GM12801 (cell line): ENCODE results near the gene EFCAB9.

Source experiments
- TF ChIP-seq, protein P1 (sequence below): IDR thresholded peaks from one replicate; pipeline ENCODE4 v1.5.1; 2011; ENCODE audit warnings: control low read depth; ENCODE audit not compliant: insufficient read length; ENCODE audit errors: extremely low read depth

EFCAB9 gene

GRCh38 chr5:172168311-172168710, 25.7 kb upstream of the EFCAB9 start:
- TF ChIP-seq, protein P1, sequence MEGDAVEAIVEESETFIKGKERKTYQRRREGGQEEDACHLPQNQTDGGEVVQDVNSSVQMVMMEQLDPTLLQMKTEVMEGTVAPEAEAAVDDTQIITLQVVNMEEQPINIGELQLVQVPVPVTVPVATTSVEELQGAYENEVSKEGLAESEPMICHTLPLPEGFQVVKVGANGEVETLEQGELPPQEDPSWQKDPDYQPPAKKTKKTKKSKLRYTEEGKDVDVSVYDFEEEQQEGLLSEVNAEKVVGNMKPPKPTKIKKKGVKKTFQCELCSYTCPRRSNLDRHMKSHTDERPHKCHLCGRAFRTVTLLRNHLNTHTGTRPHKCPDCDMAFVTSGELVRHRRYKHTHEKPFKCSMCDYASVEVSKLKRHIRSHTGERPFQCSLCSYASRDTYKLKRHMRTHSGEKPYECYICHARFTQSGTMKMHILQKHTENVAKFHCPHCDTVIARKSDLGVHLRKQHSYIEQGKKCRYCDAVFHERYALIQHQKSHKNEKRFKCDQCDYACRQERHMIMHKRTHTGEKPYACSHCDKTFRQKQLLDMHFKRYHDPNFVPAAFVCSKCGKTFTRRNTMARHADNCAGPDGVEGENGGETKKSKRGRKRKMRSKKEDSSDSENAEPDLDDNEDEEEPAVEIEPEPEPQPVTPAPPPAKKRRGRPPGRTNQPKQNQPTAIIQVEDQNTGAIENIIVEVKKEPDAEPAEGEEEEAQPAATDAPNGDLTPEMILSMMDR = no peak

GRCh38 chr5:172169216-172169615, 24.8 kb upstream of the EFCAB9 start:
- TF ChIP-seq, protein P1 = no peak

DNA sequence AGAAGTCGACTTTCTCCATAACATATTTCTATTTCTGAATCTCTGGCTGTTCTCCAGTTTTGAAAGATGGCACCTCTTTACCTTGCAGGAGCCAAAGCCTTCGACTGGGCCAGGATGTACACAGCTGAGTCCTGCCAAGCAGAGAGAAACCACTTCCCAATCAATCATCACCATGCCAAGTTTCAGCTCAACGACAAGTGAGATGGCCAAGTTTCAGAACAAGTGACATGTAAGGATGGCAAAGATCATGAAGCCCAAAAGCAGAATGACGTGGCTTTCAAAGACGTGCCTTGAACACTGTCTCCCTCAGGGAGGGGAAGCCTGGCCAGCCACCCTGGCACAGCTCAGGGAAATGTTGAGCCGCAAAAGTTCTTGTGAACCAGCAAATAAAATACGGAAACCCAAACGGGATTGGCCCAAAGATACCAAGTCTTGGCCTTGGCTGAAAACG, 23.7 kb upstream of the EFCAB9 start:
- TF ChIP-seq, protein P1 = no peak

GRCh38 chr5:172171118-172171517, 22.9 kb upstream of the EFCAB9 start:
- TF ChIP-seq, protein P1 = no peak

DNA sequence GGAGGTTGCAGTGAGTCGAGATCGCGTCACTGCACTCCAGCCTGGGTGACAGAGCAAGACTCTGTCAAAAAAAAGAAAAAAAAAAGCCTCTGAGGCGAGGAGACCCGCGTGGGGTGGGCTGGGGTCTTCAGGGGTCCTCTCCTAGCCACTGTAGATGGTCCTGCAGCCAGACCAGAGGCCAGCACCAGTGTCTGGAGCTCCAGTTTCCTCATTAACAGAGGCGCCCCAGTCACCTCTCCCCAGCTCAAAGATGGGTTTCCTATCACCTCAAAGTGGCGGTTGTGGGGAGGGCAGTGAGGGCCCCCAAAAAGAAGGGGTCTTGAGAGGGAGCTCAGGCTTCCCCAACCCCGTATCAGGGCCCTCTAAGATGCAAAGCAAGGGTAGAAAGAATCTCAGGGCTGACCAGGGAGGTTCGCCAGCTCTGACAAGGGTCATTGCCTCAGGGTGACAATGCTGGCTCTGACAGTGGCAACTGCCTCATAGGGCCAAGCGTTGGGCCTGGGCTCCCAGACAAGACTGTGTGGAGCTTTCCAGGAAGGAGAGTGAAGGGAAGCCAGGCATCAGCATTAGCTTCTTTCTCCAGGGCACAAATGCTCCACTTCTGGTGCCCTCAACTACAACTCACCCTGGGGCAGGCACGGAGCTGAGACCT, 20.9 kb upstream of the EFCAB9 start:
- TF ChIP-seq, protein P1 = no peak

DNA sequence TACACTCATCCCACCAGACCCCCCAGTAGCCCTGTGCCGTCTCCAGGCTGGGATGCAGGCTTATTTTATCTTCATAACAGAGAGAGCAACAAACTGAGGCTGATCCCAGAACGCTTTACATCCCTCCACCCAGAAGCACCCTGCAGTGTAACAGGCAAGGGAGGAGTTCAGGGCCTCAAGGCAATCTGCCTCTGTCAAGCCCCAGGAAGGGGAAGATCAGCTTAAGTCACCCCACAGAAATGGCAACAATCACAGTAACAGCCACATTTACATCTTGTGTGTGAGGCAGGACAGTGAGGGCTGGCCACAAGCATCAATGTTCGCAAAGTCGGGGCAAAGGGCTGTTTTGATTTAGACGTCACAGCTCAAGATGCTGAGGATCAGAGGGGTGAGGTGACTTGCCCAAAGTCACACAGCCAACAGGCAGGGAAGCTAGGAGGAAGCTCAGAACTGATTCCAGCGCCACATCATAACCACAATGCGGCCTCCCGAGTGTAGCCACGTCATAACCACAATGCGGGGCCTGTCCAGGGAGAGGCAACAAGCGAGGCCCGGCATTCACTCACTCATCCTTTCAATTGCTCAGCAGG, 20.3 kb upstream of the EFCAB9 start:
- TF ChIP-seq, protein P1 = no peak

DNA sequence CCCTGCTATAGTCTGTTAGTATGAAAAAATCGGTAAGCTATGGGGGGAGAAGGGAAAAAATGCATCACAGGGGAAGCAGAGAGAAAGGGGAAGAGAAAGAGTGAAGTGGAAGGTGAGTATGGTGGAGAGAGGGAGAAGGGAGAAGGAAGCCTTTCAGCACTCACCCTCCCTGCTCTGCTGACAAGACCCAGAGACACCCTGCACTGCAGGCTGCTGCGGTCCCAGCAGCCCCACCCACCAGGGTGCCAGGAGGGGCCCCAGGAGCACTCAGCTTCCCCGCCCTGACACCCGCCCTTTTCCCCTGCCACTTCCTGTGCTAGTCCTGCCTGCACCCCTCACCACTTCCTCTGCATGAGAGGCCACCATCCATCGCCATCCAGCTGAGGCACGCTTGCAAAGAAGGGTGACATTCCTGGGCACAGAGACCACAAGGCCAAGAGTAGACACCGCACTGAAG, 18.7 kb upstream of the EFCAB9 start:
- TF ChIP-seq, protein P1 = no peak
